Fibroblast of upper back skin (primary cell): ENCODE results near the gene PRR14.
"Not testable (repeated sequence)": the region's sequence is repeated elsewhere in the genome, so short reads cannot be mapped to it uniquely, and the experiment has no call there.

ENCODE experiments used
- DNase-seq: peaks from one replicate; pipeline ENCODE4 v3.0.0-alpha.2; 2013

PRR14 gene

GRCh38 chr16:30696646-30697045 lies 45.9 kb downstream of the PRR14 start:
- DNase-seq = not testable (repeated sequence)

GRCh38 chr16:30697264-30698138 lies 46.7 kb downstream of the PRR14 start:
- DNase-seq = peak; percentile 3

- DNase-seq = peak; percentile 97
Observed at GRCh38 chr16:30698139-30698815, 47.5 kb downstream of the PRR14 start.

GRCh38 chr16:30698816-30699614 lies 48.3 kb downstream of the PRR14 start, which contains the start of gene SRCAP:
Gene SRCAP, plus strand, starts transcription at chr16:30699171. Its CDS starts 1,654 bp downstream, at chr16:30700825.
- peak; percentile 69 for DNase-seq

- DNase-seq = no peak
Observed at GRCh38 chr16:30699615-30700099, 48.9 kb downstream of the PRR14 start.

- DNase-seq = no peak
Observed at GRCh38 chr16:30700491-30700890, 49.7 kb downstream of the PRR14 start.

- no peak for DNase-seq
Observed at GRCh38 chr16:30700971-30701370, 50.2 kb downstream of the PRR14 start.

GRCh38 chr16:30703071-30703470 lies 52.3 kb downstream of the PRR14 start:
- not testable (repeated sequence) for DNase-seq

- no peak for DNase-seq
Observed at GRCh38 chr16:30703971-30704370, 53.2 kb downstream of the PRR14 start.
